ENCODE results near the gene UQCRFS1. TPM values are rescaled to one million over a fixed set of nuclear protein-coding genes. Genes with fewer than 3 reads are reported as not detected.
"Not testable (repeated sequence)": the region's sequence is repeated elsewhere in the genome, so short reads cannot be mapped to it uniquely, and the experiment has no call there.

Gene UQCRFS1
- total and polyA plus RNA-seq, 2 donors from 2014 or later: 37.9 to 148 TPM

- H3K9me3 ChIP-seq (ENCODE audit: control insufficient read depth in 2 of 3, insufficient read depth in 1 of 3, low read length in 3 of 3): no peaks in the 10 kb centered on the region
- H3K36me3 ChIP-seq (ENCODE audit: control insufficient read depth in 2 of 3, insufficient read depth in 3 of 3, low read length in 3 of 3): no peaks in the 10 kb centered on the region
- H3K9ac ChIP-seq (ENCODE audit: low read length in 3 of 3): no peak overlapping the region
- TF ChIP-seq CTCF (IDR thresholded peaks at IDR 0.05; ENCODE audit: borderline replicate concordance, extremely low read depth, insufficient read depth): no peak
- DNase-seq: no peak
- no peaks in the 10 kb centered on the region for H3K4me1 ChIP-seq (ENCODE audit: control insufficient read depth in 2 of 3, insufficient read depth in 2 of 3, low read depth in 1 of 3, low read length in 3 of 3)
- H3K4me3 ChIP-seq (ENCODE audit: low read length in 3 of 3): no peak overlapping the region
- H3K27ac ChIP-seq (ENCODE audit: low read depth in 2 of 2, low read length in 2 of 2): no peak overlapping the region
- no peak for FAIRE-seq
- H3K27me3 ChIP-seq (ENCODE audit: control insufficient read depth, insufficient read depth, low read length): no peaks in the 10 kb centered on the region
- intact Hi-C loops (cut with DNase I): no loop called here
These were observed 43.6 kb upstream of the UQCRFS1 start for GRCh38 chr19:29256516-29256915.

GRCh38 chr19:29255912-29256311 is 43.0 kb upstream of the UQCRFS1 start:
- Histone ChIP-seq H3K27ac (ENCODE audit: low read depth in 2 of 2, low read length in 2 of 2) (no peak overlapping the region), H3K36me3 (ENCODE audit: control insufficient read depth in 2 of 3, insufficient read depth in 3 of 3, low read length in 3 of 3) (no peaks in the 10 kb centered on the region), H3K9ac (ENCODE audit: low read length in 3 of 3) (no peak overlapping the region), H3K9me3 (ENCODE audit: control insufficient read depth in 2 of 3, insufficient read depth in 1 of 3, low read length in 3 of 3) (no peaks in the 10 kb centered on the region), H3K27me3 (ENCODE audit: control insufficient read depth, insufficient read depth, low read length) (no peaks in the 10 kb centered on the region), H3K4me3 (ENCODE audit: low read length in 3 of 3) (no peak overlapping the region), H3K4me1 (ENCODE audit: control insufficient read depth in 2 of 3, insufficient read depth in 2 of 3, low read depth in 1 of 3, low read length in 3 of 3) (no peaks in the 10 kb centered on the region)
- FAIRE-seq: no peak
- no peak for DNase-seq
- intact Hi-C loops (cut with DNase I): no loop called here
- TF ChIP-seq CTCF (IDR thresholded peaks at IDR 0.05; ENCODE audit: borderline replicate concordance, extremely low read depth, insufficient read depth): no peak

DNA sequence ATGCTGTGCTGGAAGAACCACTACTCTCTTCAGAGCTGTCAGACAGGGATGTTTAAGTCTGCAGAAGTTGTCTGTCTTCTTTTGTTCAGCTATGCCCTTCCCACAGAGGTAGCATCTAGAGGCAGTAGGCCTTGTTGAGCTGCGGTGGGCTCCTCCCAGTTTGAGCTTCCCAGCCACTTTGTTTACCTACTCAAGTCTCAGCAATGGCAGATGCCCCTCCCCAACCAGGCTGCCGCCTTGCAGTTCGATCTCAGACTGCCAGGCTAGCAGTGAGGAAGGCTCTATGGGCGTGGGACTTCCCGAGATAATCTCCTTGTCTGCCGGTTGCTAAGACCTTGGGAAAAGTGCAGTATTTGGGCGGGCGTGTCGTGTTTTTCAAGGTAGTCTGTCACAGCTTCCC is 42.1 kb upstream of the UQCRFS1 start:
- H3K27me3 ChIP-seq (ENCODE audit: control insufficient read depth, insufficient read depth, low read length): no peaks in the 10 kb centered on the region
- no peaks in the 10 kb centered on the region for H3K36me3 ChIP-seq (ENCODE audit: control insufficient read depth in 2 of 3, insufficient read depth in 3 of 3, low read length in 3 of 3)
- intact Hi-C loops (cut with DNase I): no loop called here
- no peak overlapping the region for H3K27ac ChIP-seq (ENCODE audit: low read depth in 2 of 2, low read length in 2 of 2)
- H3K4me3 ChIP-seq (ENCODE audit: low read length in 3 of 3): no peak overlapping the region
- no peak for DNase-seq
- no peak overlapping the region for H3K9ac ChIP-seq (ENCODE audit: low read length in 3 of 3)
- no peaks in the 10 kb centered on the region for H3K4me1 ChIP-seq (ENCODE audit: control insufficient read depth in 2 of 3, insufficient read depth in 2 of 3, low read depth in 1 of 3, low read length in 3 of 3)
- TF ChIP-seq CTCF (IDR thresholded peaks at IDR 0.05; ENCODE audit: borderline replicate concordance, extremely low read depth, insufficient read depth): no peak
- no peak for FAIRE-seq
- H3K9me3 ChIP-seq (ENCODE audit: control insufficient read depth in 2 of 3, insufficient read depth in 1 of 3, low read length in 3 of 3): no peaks in the 10 kb centered on the region

- H3K9ac ChIP-seq (ENCODE audit: low read length in 3 of 3); FAIRE-seq; H3K27me3 ChIP-seq (ENCODE audit: control insufficient read depth, insufficient read depth, low read length); H3K36me3 ChIP-seq (ENCODE audit: control insufficient read depth in 2 of 3, insufficient read depth in 3 of 3, low read length in 3 of 3); DNase-seq; intact Hi-C loops (cut with DNase I); H3K9me3 ChIP-seq (ENCODE audit: control insufficient read depth in 2 of 3, insufficient read depth in 1 of 3, low read length in 3 of 3); H3K4me1 ChIP-seq (ENCODE audit: control insufficient read depth in 2 of 3, insufficient read depth in 2 of 3, low read depth in 1 of 3, low read length in 3 of 3); H3K4me3 ChIP-seq (ENCODE audit: low read length in 3 of 3); H3K27ac ChIP-seq (ENCODE audit: low read depth in 2 of 2, low read length in 2 of 2): not testable (repeated sequence)
These were observed 36.8 kb upstream of the UQCRFS1 start for GRCh38 chr19:29249798-29250197.

Measured in kidney (tissue), 14 donors.